Caki2 (cell line): ENCODE data around the gene PPP1R9A. TPM values are rescaled to one million over a fixed set of nuclear protein-coding genes. Genes with fewer than 3 reads are reported as not detected.

Experiments
- DNase-seq: peaks from one replicate; pipeline ENCODE4 v3.0.0-alpha.2; 2015; ENCODE audit warnings: low read depth
- in situ Hi-C: cut with HindIII; loops from 2 replicates; pipeline ENCODE4 v1.10.0; 2016; ENCODE audit warnings: low sequenced_read_pairs, low pct_unique_long_range_greater_than_20kb, mixed read lengths
- total RNA-seq: library from RNA; depleted of rRNA; stranded (reverse); fragments of >200 nt; shearing (Covaris generic); gene quantifications from 2 replicates; pipeline ENCODE4 v1.2.3, GENCODE V29; 2014; ENCODE audit warnings: low replicate concordance

PPP1R9A gene
- total RNA-seq, 1 experiment from 2014 or later, result 10.8 TPM

DNA sequence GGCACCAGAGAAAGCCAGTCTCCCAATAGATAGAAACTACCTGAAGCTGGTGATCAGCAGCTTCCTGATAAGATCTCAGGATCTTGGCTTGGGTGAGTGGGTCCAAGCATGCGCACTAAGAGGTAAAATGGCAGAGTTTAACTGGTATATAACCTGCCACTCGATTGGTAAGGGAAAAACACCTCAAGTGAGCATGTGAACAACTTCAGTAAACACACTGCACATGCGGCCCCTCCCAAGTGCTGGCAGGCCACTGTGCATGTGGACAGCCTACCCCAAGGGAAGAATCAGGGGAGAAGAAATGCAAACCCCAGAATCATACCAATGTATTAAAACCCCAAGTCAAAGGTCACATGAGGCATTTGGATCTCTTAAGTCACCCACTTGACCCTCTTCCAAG lies 434.6 kb downstream of the PPP1R9A start:
- in situ Hi-C loops, result no loop called here
- DNase-seq, result no peak

DNA sequence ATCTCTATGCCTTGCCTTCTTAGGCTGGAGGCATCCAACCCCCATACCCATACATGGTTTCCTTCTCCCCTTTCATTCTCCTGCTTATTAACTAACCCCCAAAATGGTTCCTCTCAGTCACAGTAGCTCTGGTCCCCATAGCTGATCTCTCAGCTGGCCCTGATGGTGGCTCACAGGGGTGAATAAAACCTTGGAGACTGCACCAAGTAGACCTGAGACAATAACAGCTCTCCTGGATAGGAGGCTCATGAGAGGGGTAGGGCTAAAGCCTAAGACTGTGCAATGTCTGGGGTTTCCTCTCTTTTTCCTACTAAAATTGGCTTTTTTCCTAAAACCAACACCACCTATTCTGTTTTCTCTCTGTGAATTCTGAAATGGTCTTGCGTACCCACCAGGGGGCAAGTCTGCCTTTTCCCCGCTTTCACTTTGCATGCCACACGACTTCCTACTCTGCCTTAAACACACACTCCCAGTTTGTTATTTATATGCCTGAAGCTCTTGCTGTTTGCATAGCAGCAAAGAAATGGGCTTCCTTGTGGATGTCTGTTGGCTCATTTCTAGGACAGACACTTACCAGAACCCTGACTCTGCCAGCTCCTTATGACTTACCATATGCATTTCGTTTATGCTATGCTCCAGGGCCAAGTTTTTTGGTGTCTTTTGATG lies 435.4 kb downstream of the PPP1R9A start:
- DNase-seq, result no peak
- in situ Hi-C loops, result no loop called here
